DND-41 (cell line): Measurements from ENCODE around the gene PACRG.

Experiments used
- EZH2 ChIP-seq: IDR thresholded peaks from 3 replicates; pipeline ENCODE4 v1.6.1; 2012; ENCODE audit warnings: borderline replicate concordance, low read depth, mild to moderate bottlenecking, moderate library complexity, low read length, inconsistent platforms; ENCODE audit not compliant: severe bottlenecking
- TF ChIP-seq, protein P1 (sequence below): IDR thresholded peaks from 2 replicates; pipeline ENCODE4 v1.5.1; 2012; ENCODE audit warnings: borderline replicate concordance, low read length, moderate library complexity, mild to moderate bottlenecking; ENCODE audit not compliant: poor library complexity, severe bottlenecking; ENCODE audit errors: extremely low read depth

DNA sequence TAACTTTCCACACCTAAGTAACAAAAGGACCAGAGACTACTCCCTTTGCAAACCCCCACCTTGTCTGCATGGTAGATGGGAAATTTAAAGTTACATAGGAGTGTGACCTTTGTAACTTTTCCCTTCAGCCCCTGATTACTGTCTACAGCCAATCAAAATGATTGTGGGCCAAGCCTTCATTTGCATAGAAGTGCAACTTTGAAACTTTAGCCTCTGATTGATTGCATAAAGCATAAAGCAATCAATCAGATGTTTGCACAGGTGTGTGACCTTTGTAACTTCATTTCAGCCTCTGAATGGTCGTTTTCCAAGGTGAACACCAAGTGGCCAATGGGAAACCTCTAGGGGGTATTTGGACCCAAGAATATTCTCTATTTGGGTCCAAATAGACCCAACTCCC, 46.3 kb upstream of the PACRG start:
- TF ChIP-seq, protein P1, sequence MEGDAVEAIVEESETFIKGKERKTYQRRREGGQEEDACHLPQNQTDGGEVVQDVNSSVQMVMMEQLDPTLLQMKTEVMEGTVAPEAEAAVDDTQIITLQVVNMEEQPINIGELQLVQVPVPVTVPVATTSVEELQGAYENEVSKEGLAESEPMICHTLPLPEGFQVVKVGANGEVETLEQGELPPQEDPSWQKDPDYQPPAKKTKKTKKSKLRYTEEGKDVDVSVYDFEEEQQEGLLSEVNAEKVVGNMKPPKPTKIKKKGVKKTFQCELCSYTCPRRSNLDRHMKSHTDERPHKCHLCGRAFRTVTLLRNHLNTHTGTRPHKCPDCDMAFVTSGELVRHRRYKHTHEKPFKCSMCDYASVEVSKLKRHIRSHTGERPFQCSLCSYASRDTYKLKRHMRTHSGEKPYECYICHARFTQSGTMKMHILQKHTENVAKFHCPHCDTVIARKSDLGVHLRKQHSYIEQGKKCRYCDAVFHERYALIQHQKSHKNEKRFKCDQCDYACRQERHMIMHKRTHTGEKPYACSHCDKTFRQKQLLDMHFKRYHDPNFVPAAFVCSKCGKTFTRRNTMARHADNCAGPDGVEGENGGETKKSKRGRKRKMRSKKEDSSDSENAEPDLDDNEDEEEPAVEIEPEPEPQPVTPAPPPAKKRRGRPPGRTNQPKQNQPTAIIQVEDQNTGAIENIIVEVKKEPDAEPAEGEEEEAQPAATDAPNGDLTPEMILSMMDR = no peak
- TF ChIP-seq EZH2 = no peak
